HAP-1 (cell line): ENCODE results near the gene PTPRR.

Source experiments
- DNase-seq, 2 experiments: peaks; one replicate each; pipeline ENCODE4 v3.0.0-alpha.2; 2016 to 2020; ENCODE audit warnings: low spot score in 2 of 2
- H3K27me3 ChIP-seq: fragments of 250-450 bp; sonication (Bioruptor Pico); 2 replicates; pipeline ENCODE4 v1.5.1; 2020; ENCODE audit warnings: low read depth, mild to moderate bottlenecking, moderate library complexity
- H3K36me3 ChIP-seq: fragments of 250-450 bp; sonication (Bioruptor Pico); replicated peaks from 2 replicates; pipeline ENCODE4 v1.5.1; 2020; ENCODE audit warnings: mild to moderate bottlenecking
- H3K4me1 ChIP-seq: fragments of 250-450 bp; sonication (Bioruptor Pico); 2 replicates; pipeline ENCODE4 v1.5.1; 2020; ENCODE audit warnings: mild to moderate bottlenecking
- H3K4me3 ChIP-seq: fragments of 250-450 bp; sonication (Bioruptor Pico); 2 replicates; pipeline ENCODE4 v1.5.1; 2020; ENCODE audit warnings: mild to moderate bottlenecking, moderate library complexity
- H3K9me3 ChIP-seq: fragments of 250-450 bp; sonication (Bioruptor Pico); 2 replicates; pipeline ENCODE4 v1.5.1; 2020; ENCODE audit warnings: mild to moderate bottlenecking, moderate library complexity
- in situ Hi-C: fragments of 300-500 bp; cut with MboI; formaldehyde crosslinking; loops from 3 replicates; pipeline ENCODE4 v1.14.3; 2020; ENCODE audit warnings: low sequenced_read_pairs, inconsistent platforms, mixed read lengths

Gene PTPRR

GRCh38 chr12:70920251-70920851, at the start of gene PTPRR:
Gene PTPRR (minus strand): TSS chr12:70920738. CDS start chr12:70920390, 348 bp downstream.
- DNase-seq: no peak
- Histone ChIP-seq H3K9me3 (no peaks in the 10 kb centered on the region), H3K4me1 (no peaks in the 10 kb centered on the region), H3K36me3 (no peaks in the 10 kb centered on the region), H3K27me3 (peaks cover 4% of the 10 kb centered on the region), H3K4me3 (no peak within 1 kb of the TSS)
- in situ Hi-C loops: no loop called here

GRCh38 chr12:70966996-70967790, 46.7 kb upstream of the PTPRR start:
- Histone ChIP-seq H3K9me3 (no peaks in the 10 kb centered on the region), H3K4me3 (no peak overlapping the region), H3K27me3 (no peaks in the 10 kb centered on the region), H3K36me3 (no peaks in the 10 kb centered on the region), H3K4me1 (no peaks in the 10 kb centered on the region)
- in situ Hi-C loops: no loop called here
- no peak for DNase-seq

- H3K27me3 ChIP-seq: no peaks in the 10 kb centered on the region
- in situ Hi-C loops: no loop called here
- DNase-seq: no peak
Measured at GRCh38 chr12:70966046-70966445, 45.5 kb upstream of the PTPRR start.

GRCh38 chr12:70964867-70965510, 44.5 kb upstream of the PTPRR start:
- no peak for DNase-seq
- H3K4me1 ChIP-seq: no peaks in the 10 kb centered on the region

More at GRCh38 chr12:70966046-70966445, 45.5 kb upstream of the PTPRR start:
- no peaks in the 10 kb centered on the region for H3K36me3 ChIP-seq
- H3K9me3 ChIP-seq: no peaks in the 10 kb centered on the region
- no peaks in the 10 kb centered on the region for H3K4me1 ChIP-seq
- H3K4me3 ChIP-seq: no peak overlapping the region

GRCh38 chr12:70963081-70963660, 42.6 kb upstream of the PTPRR start:
- Histone ChIP-seq H3K27me3 (no peaks in the 10 kb centered on the region), H3K9me3 (no peaks in the 10 kb centered on the region), H3K36me3 (no peaks in the 10 kb centered on the region), H3K4me3 (no peak overlapping the region), H3K4me1 (no peaks in the 10 kb centered on the region)
- DNase-seq: no peak
- in situ Hi-C loops: no loop called here

More at GRCh38 chr12:70964867-70965510, 44.5 kb upstream of the PTPRR start:
- Histone ChIP-seq H3K9me3 (no peaks in the 10 kb centered on the region), H3K4me3 (no peak overlapping the region), H3K27me3 (no peaks in the 10 kb centered on the region), H3K36me3 (no peaks in the 10 kb centered on the region)
- in situ Hi-C loops: no loop called here

- H3K36me3 ChIP-seq: no peaks in the 10 kb centered on the region
- no peak overlapping the region for H3K4me3 ChIP-seq
- in situ Hi-C loops: no loop called here
- no peaks in the 10 kb centered on the region for H3K27me3 ChIP-seq
- DNase-seq: no peak
- no peaks in the 10 kb centered on the region for H3K4me1 ChIP-seq
- H3K9me3 ChIP-seq: no peaks in the 10 kb centered on the region
Measured at GRCh38 chr12:70962226-70962794, 41.8 kb upstream of the PTPRR start.

- in situ Hi-C loops: no loop called here
Measured at GRCh38 chr12:70960484-70960883, 39.9 kb upstream of the PTPRR start.

GRCh38 chr12:70955415-70955814, 34.9 kb upstream of the PTPRR start:
- Histone ChIP-seq H3K36me3 (no peaks in the 10 kb centered on the region), H3K4me1 (no peaks in the 10 kb centered on the region), H3K9me3 (no peaks in the 10 kb centered on the region), H3K4me3 (no peak overlapping the region), H3K27me3 (no peaks in the 10 kb centered on the region)
- no peak for DNase-seq
- in situ Hi-C loops: no loop called here

More at GRCh38 chr12:70960484-70960883, 39.9 kb upstream of the PTPRR start:
- Histone ChIP-seq H3K27me3 (no peaks in the 10 kb centered on the region), H3K4me1 (no peaks in the 10 kb centered on the region), H3K4me3 (no peak overlapping the region), H3K9me3 (no peaks in the 10 kb centered on the region), H3K36me3 (no peaks in the 10 kb centered on the region)
- DNase-seq: no peak

- Histone ChIP-seq H3K27me3 (no peaks in the 10 kb centered on the region), H3K4me1 (no peaks in the 10 kb centered on the region), H3K36me3 (no peaks in the 10 kb centered on the region), H3K9me3 (no peaks in the 10 kb centered on the region), H3K4me3 (no peak overlapping the region)
- in situ Hi-C loops: no loop called here
- no peak for DNase-seq
Measured at GRCh38 chr12:70950451-70950850, 29.9 kb upstream of the PTPRR start.

- no peaks in the 10 kb centered on the region for H3K27me3 ChIP-seq
- H3K4me1 ChIP-seq: no peaks in the 10 kb centered on the region
- DNase-seq: no peak
- H3K36me3 ChIP-seq: no peaks in the 10 kb centered on the region
- H3K9me3 ChIP-seq: no peaks in the 10 kb centered on the region
- in situ Hi-C loops: no loop called here
- H3K4me3 ChIP-seq: no peak overlapping the region
Measured at GRCh38 chr12:70948976-70949336, 28.4 kb upstream of the PTPRR start.

- no peaks in the 10 kb centered on the region for H3K9me3 ChIP-seq
- H3K27me3 ChIP-seq: no peaks in the 10 kb centered on the region
- H3K4me1 ChIP-seq: no peaks in the 10 kb centered on the region
- no peaks in the 10 kb centered on the region for H3K36me3 ChIP-seq
- DNase-seq: no peak
- in situ Hi-C loops: no loop called here
- no peak overlapping the region for H3K4me3 ChIP-seq
Measured at GRCh38 chr12:70948236-70948975, 27.9 kb upstream of the PTPRR start.

GRCh38 chr12:70936203-70936813, 15.8 kb upstream of the PTPRR start:
- in situ Hi-C loops: no loop called here
- peaks cover 3% of the 10 kb centered on the region; the same call in 1 of the 2 replicates for H3K27me3 ChIP-seq
- H3K36me3 ChIP-seq: no peaks in the 10 kb centered on the region
- H3K4me1 ChIP-seq: no peaks in the 10 kb centered on the region
- no peaks in the 10 kb centered on the region for H3K9me3 ChIP-seq
- DNase-seq: no peak
- no peak overlapping the region for H3K4me3 ChIP-seq

GRCh38 chr12:70933133-70933532, 12.6 kb upstream of the PTPRR start:
- in situ Hi-C loops: no loop called here
- Histone ChIP-seq H3K36me3 (no peaks in the 10 kb centered on the region), H3K4me3 (no peak overlapping the region), H3K9me3 (no peaks in the 10 kb centered on the region), H3K4me1 (no peaks in the 10 kb centered on the region), H3K27me3 (peaks cover 3% of the 10 kb centered on the region; the same call in 1 of the 2 replicates)
- DNase-seq: no peak
